HEK293 (cell line): ENCODE data around the gene LRRC27.

ENCODE experiments used
- CTCF ChIA-PET: fragments of 350-600 bp; formaldehyde crosslinking; extraction: SDS; loops from one replicate; lab custom pipeline; 2021; ENCODE audit warnings: antibody characterized with exemption; lab: Yijun Ruan, JAX
- POLR2A ChIA-PET: fragments of 300-600 bp; formaldehyde crosslinking; extraction: SDS; loops from one replicate; lab custom pipeline; 2020; ENCODE audit warnings: antibody characterized with exemption, inconsistent platforms; lab: Yijun Ruan, JAX
- H3K27ac ChIP-seq: fragments of 200-500 bp; sonication (Bioruptor generic); 2 replicates; pipeline ENCODE4 v1.5.1; 2014; ENCODE audit warnings: low read depth, low read length, control low read depth, inconsistent platforms; ENCODE audit errors: extremely low read depth
- H3K36me3 ChIP-seq, 2 experiments: fragments of 200-500 bp in 1 of 2; sonication (Bioruptor generic) in 1 of 2; 1 replicate in 1 of 2; 2 replicates in 1 of 2; pipeline ENCODE4 v1.5.1; 2014 to 2017; ENCODE audit warnings: inconsistent platforms in 2 of 2, low read length in 2 of 2; ENCODE audit not compliant: control insufficient read depth in 2 of 2, insufficient read depth in 1 of 2
- H3K4me1 ChIP-seq: fragments of 200-500 bp; sonication (Bioruptor generic); 2 replicates; pipeline ENCODE4 v1.5.1; 2014; ENCODE audit warnings: mild to moderate bottlenecking, low read length, inconsistent platforms; ENCODE audit not compliant: control insufficient read depth, insufficient read depth
- H3K4me3 ChIP-seq: 2 replicates; pipeline ENCODE4 v1.5.1; 2011; ENCODE audit warnings: low read depth, mild to moderate bottlenecking, control low read depth, low read length, moderate library complexity
- H3K9me3 ChIP-seq: fragments of 200-500 bp; sonication (Bioruptor generic); 2 replicates; pipeline ENCODE4 v1.5.1; 2014; ENCODE audit warnings: low read depth, low read length, inconsistent platforms; ENCODE audit not compliant: control insufficient read depth, insufficient read depth
- GLI4 ChIP-seq: fragments of 450-650 bp; formaldehyde crosslinking; IDR thresholded peaks from 2 replicates; pipeline ENCODE4 v1.5.1; 2016; ENCODE audit warnings: missing biosample characterization, missing genetic modification characterization
- KLF1 ChIP-seq: fragments of 450-650 bp; formaldehyde crosslinking; IDR thresholded peaks from 2 replicates; pipeline ENCODE4 v1.5.1; 2016; ENCODE audit warnings: missing biosample characterization, missing genetic modification characterization
- OSR2 ChIP-seq: fragments of 450-650 bp; formaldehyde crosslinking; IDR thresholded peaks from 2 replicates; pipeline ENCODE4 v1.5.1; 2016; ENCODE audit warnings: missing biosample characterization, missing genetic modification characterization
- SP7 ChIP-seq: fragments of 450-650 bp; formaldehyde crosslinking; IDR thresholded peaks from 2 replicates; pipeline ENCODE4 v1.5.1; 2016; ENCODE audit warnings: missing biosample characterization, missing genetic modification characterization
- TCF7L2 ChIP-seq: IDR thresholded peaks from 2 replicates; pipeline ENCODE4 v1.6.1; 2011; ENCODE audit warnings: low read depth, mild to moderate bottlenecking, inconsistent platforms, low read length, moderate library complexity, borderline replicate concordance
- ZBTB48 ChIP-seq: fragments of 450-650 bp; formaldehyde crosslinking; IDR thresholded peaks from 2 replicates; pipeline ENCODE4 v1.5.1; 2016; ENCODE audit warnings: missing biosample characterization, missing genetic modification characterization
- ZFP41 ChIP-seq: fragments of 450-650 bp; formaldehyde crosslinking; IDR thresholded peaks from 2 replicates; pipeline ENCODE4 v1.5.1; 2016; ENCODE audit warnings: missing biosample characterization, missing genetic modification characterization, borderline replicate concordance
- ZNF10 ChIP-seq: fragments of 450-650 bp; formaldehyde crosslinking; IDR thresholded peaks from 2 replicates; pipeline ENCODE4 v1.5.1; 2017; ENCODE audit warnings: missing biosample characterization, missing genetic modification characterization
- ZNF148 ChIP-seq: fragments of 450-650 bp; formaldehyde crosslinking; IDR thresholded peaks from 2 replicates; pipeline ENCODE4 v1.5.0; 2017; ENCODE audit warnings: missing biosample characterization, missing genetic modification characterization, borderline replicate concordance
- ZNF23 ChIP-seq: fragments of 450-650 bp; formaldehyde crosslinking; IDR thresholded peaks from 2 replicates; pipeline ENCODE4 v1.5.1; 2016; ENCODE audit warnings: missing biosample characterization, missing genetic modification characterization, borderline replicate concordance
- ZNF26 ChIP-seq: fragments of 450-650 bp; formaldehyde crosslinking; IDR thresholded peaks from 2 replicates; pipeline ENCODE4 v1.5.1; 2016; ENCODE audit warnings: missing biosample characterization, missing genetic modification characterization
- ZNF341 ChIP-seq: fragments of 450-650 bp; formaldehyde crosslinking; IDR thresholded peaks from 2 replicates; pipeline ENCODE4; 2016; ENCODE audit warnings: low read depth, missing biosample characterization, missing genetic modification characterization
- ZNF398 ChIP-seq: fragments of 450-650 bp; formaldehyde crosslinking; IDR thresholded peaks from 2 replicates; pipeline ENCODE4 v1.5.1; 2017; ENCODE audit warnings: missing biosample characterization, missing genetic modification characterization
- ZNF404 ChIP-seq: fragments of 450-650 bp; formaldehyde crosslinking; IDR thresholded peaks from 2 replicates; pipeline ENCODE4 v1.5.1; 2017; ENCODE audit warnings: missing biosample characterization, missing genetic modification characterization
- ZNF629 ChIP-seq: fragments of 450-650 bp; formaldehyde crosslinking; IDR thresholded peaks from 2 replicates; pipeline ENCODE4 v1.5.1; 2017; ENCODE audit warnings: missing biosample characterization, missing genetic modification characterization
- ZNF658 ChIP-seq: fragments of 450-650 bp; formaldehyde crosslinking; IDR thresholded peaks from 2 replicates; pipeline ENCODE4; 2016; ENCODE audit warnings: missing biosample characterization, missing genetic modification characterization
- ZXDB ChIP-seq: fragments of 450-650 bp; formaldehyde crosslinking; IDR thresholded peaks from 2 replicates; pipeline ENCODE4 v1.5.1; 2016; ENCODE audit warnings: missing biosample characterization, missing genetic modification characterization
- TF ChIP-seq, protein P1 (sequence below): fragments of 450-650 bp; formaldehyde crosslinking; IDR thresholded peaks from 2 replicates; pipeline ENCODE4 v1.5.1; 2017; ENCODE audit warnings: missing biosample characterization, missing genetic modification characterization
- TF ChIP-seq, protein P2 (sequence below): fragments of 450-650 bp; formaldehyde crosslinking; IDR thresholded peaks from 2 replicates; pipeline ENCODE4 v1.5.1; 2016; ENCODE audit warnings: missing biosample characterization, missing genetic modification characterization, low read depth

Gene LRRC27

GRCh38 chr10:132328106-132328505 lies 3.9 kb upstream of the LRRC27 start:
- TF ChIP-seq ZNF148 (tag by site-specific recombination): no peak
- no peak for TF ChIP-seq ZNF658 (tag by site-specific recombination)
- no peak for TF ChIP-seq GLI4
- TF ChIP-seq ZNF10 (tag by site-specific recombination): no peak
- TF ChIP-seq OSR2 (tag by site-specific recombination): no peak
- TF ChIP-seq, protein P1, sequence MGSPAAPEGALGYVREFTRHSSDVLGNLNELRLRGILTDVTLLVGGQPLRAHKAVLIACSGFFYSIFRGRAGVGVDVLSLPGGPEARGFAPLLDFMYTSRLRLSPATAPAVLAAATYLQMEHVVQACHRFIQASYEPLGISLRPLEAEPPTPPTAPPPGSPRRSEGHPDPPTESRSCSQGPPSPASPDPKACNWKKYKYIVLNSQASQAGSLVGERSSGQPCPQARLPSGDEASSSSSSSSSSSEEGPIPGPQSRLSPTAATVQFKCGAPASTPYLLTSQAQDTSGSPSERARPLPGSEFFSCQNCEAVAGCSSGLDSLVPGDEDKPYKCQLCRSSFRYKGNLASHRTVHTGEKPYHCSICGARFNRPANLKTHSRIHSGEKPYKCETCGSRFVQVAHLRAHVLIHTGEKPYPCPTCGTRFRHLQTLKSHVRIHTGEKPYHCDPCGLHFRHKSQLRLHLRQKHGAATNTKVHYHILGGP (tag by site-specific recombination): no peak
- no peak for TF ChIP-seq TCF7L2
- no peak for TF ChIP-seq ZNF23
- TF ChIP-seq ZBTB48 (tag by site-specific recombination): no peak
- no peak for TF ChIP-seq ZFP41
- no peak for TF ChIP-seq ZNF629
- no peak for TF ChIP-seq SP7
- no peak for TF ChIP-seq ZNF341 (tag by site-specific recombination)
- TF ChIP-seq, protein P2, sequence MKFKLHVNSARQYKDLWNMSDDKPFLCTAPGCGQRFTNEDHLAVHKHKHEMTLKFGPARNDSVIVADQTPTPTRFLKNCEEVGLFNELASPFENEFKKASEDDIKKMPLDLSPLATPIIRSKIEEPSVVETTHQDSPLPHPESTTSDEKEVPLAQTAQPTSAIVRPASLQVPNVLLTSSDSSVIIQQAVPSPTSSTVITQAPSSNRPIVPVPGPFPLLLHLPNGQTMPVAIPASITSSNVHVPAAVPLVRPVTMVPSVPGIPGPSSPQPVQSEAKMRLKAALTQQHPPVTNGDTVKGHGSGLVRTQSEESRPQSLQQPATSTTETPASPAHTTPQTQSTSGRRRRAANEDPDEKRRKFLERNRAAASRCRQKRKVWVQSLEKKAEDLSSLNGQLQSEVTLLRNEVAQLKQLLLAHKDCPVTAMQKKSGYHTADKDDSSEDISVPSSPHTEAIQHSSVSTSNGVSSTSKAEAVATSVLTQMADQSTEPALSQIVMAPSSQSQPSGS (tag by site-specific recombination): no peak
- TF ChIP-seq ZXDB: no peak
- no peak for TF ChIP-seq ZNF398 (tag by site-specific recombination)
- TF ChIP-seq ZNF26 (tag by site-specific recombination): no peak
- no peak for TF ChIP-seq ZNF404 (tag by site-specific recombination)
- TF ChIP-seq KLF1 (tag by site-specific recombination): no peak
- peaks cover 8% of the 10 kb centered on the region for H3K4me1 ChIP-seq
- CTCF ChIA-PET: no interaction called here
- H3K4me3 ChIP-seq: no peak overlapping the region
- H3K27ac ChIP-seq: no peak overlapping the region
- POLR2A ChIA-PET: no interaction called here
- peaks cover 8 to 11% of the 10 kb centered on the region in 2 experiments; a peak in 2 of 3 replicates for H3K36me3 ChIP-seq
- no peaks in the 10 kb centered on the region for H3K9me3 ChIP-seq
